GM21825 (cell line): ENCODE data around the gene GNA14.
"Not testable (repeated sequence)": the region's sequence is repeated elsewhere in the genome, so short reads cannot be mapped to it uniquely, and the experiment has no call there.

Source experiments
- ATAC-seq: cut with Tn5 transposase; IDR thresholded peaks from one replicate; pipeline ENCODE4 v1.9.1; 2021; ENCODE audit warnings: mild to moderate bottlenecking, moderate library complexity; ENCODE audit not compliant: unreplicated experiment

The GNA14 gene

GRCh38 chr9:77647267-77648233 is 572 bp downstream of the GNA14 start:
- ATAC-seq, result no peak

- ATAC-seq, result no peak
Observed at GRCh38 chr9:77643871-77644270, 4.3 kb downstream of the GNA14 start.

- no peak for ATAC-seq
Observed at GRCh38 chr9:77640741-77641580, 7.2 kb downstream of the GNA14 start.

GRCh38 chr9:77632652-77633051 is 15.5 kb downstream of the GNA14 start:
- no peak for ATAC-seq

GRCh38 chr9:77628864-77629263 is 19.3 kb downstream of the GNA14 start:
- not testable (repeated sequence) for ATAC-seq

- ATAC-seq, result no peak
Observed at GRCh38 chr9:77616191-77616590, 31.9 kb downstream of the GNA14 start.

- ATAC-seq, result no peak
Observed at GRCh38 chr9:77614645-77615044, 33.5 kb downstream of the GNA14 start.

- no peak for ATAC-seq
Observed at GRCh38 chr9:77606526-77606925, 41.6 kb downstream of the GNA14 start.

GRCh38 chr9:77605449-77606220 is 42.5 kb downstream of the GNA14 start:
- ATAC-seq, result no peak

- no peak for ATAC-seq
Observed at GRCh38 chr9:77604316-77604715, 43.8 kb downstream of the GNA14 start.

GRCh38 chr9:77602852-77603251 is 45.3 kb downstream of the GNA14 start:
- ATAC-seq, result no peak

GRCh38 chr9:77601476-77602099 is 46.5 kb downstream of the GNA14 start:
- no peak for ATAC-seq

GRCh38 chr9:77600810-77601209 is 47.3 kb downstream of the GNA14 start:
- ATAC-seq, result no peak

GRCh38 chr9:77599492-77599891 is 48.6 kb downstream of the GNA14 start:
- no peak for ATAC-seq

- no peak for ATAC-seq
Observed at GRCh38 chr9:77598991-77599390, 49.1 kb downstream of the GNA14 start.

- no peak for ATAC-seq
Observed at GRCh38 chr9:77598524-77598923, 49.6 kb downstream of the GNA14 start.

GRCh38 chr9:77597057-77597456 is 51.1 kb downstream of the GNA14 start:
- no peak for ATAC-seq

- no peak for ATAC-seq
Observed at GRCh38 chr9:77595426-77596095, 52.6 kb downstream of the GNA14 start.

GRCh38 chr9:77594963-77595362 is 53.2 kb downstream of the GNA14 start:
- no peak for ATAC-seq

GRCh38 chr9:77593528-77593927 is 54.6 kb downstream of the GNA14 start:
- no peak for ATAC-seq
